Activated CD4-positive, alpha-beta T cell treated with anti-CD3 and anti-CD28 coated beads, Interleukin-2, amount 50 U/mL, for 16 hours (primary cell): Measurements from ENCODE around the gene SLC25A18.
A peak's percentile ranks its signal among the peaks of the same experiment; 100 is the strongest.
"Not testable (repeated sequence)": the region's sequence is repeated elsewhere in the genome, so short reads cannot be mapped to it uniquely, and the experiment has no call there.

Experiments used
- DNase-seq: peaks from one replicate; pipeline ENCODE4 v3.0.0-alpha.2; 2020

Gene SLC25A18

DNA sequence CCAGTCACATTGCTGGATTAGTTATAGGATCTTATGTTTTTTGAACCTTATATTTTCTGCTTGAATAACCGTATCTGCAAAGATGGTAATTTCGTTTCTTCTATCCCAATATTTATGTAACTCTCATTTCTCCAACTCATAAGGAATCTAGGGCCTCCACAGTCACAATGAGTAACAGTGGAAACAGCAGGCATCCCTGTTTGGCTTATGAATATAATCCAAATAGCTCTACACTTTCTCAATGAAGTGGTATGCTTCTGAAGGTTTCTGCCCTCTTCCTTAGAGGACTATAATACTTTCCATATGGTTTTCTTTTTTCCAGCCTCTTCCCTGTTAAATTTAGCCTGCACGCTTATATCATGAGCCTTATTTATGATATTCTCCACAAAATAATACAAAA lies 48.8 kb downstream of the SLC25A18 start:
- no peak for DNase-seq

GRCh38 chr22:17613280-17613679 lies 50.0 kb downstream of the SLC25A18 start:
- no peak for DNase-seq

DNA sequence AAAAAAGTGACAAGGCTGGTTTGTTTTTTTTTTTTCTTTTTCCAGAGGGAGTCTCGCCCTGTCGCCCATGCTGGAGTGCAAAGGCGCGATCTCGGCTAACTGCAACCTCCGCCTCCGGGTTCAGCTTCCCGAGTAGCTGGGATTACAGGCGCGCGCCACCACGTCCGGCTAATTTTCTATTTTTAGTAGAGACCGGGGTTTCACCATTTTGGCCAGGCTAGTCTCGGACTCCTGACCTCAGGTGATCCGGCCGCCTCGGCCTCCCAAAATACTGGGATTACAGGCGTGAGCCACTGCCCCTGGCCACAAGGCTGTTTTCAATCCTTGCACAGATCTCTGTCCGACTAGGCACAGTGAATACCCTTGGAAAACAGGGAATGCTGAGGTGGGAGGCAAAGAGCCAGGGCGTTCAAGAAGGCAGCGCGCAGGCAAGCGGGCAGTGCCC lies 64.7 kb downstream of the SLC25A18 start:
- no peak for DNase-seq

DNA sequence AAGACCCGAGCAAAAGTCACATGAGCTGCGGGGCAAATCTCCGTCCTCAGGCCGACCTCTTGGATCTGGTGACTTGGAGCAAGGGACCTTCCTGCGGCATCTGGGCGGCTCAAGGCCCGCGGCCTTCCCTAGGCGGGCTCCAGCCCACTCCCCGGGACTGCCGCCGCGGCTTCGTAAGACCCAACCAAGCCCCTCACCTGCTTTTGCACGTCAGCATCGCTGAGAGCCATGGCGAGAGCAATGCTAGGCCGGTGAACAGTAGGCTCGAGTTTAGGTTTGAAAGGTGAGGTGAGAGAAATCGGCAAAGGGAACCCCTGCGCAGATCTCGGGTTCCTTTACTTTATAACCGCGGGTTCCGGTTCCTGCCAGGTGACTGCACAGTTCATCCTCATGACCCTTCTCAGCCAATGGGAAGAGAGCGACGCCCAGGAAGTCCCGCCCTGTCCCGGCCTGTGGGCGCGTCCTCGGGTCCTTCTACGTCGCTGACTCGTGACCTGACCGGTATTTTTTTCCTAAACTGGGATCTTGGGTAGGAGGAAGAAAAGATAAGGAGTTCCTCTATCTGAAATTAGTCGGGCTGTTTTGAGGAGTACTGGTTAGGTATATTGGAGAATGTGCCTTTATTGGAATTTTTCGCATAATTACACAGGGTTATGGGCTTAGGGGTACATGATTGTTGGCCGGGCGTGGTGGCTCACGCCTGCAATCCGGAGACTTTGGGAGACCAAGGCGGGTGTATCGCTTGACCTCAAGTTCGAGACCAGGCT lies 65.3 kb downstream of the SLC25A18 start, which contains the start of gene ATP6V1E1:
Gene ATP6V1E1, minus strand, starts transcription at position 344 of the 767 bp plus-strand sequence. Its CDS starts 114 bp downstream, at position 230.
- DNase-seq = peak; percentile 98

GRCh38 chr22:17629173-17629489 lies 65.8 kb downstream of the SLC25A18 start:
- no peak for DNase-seq

DNA sequence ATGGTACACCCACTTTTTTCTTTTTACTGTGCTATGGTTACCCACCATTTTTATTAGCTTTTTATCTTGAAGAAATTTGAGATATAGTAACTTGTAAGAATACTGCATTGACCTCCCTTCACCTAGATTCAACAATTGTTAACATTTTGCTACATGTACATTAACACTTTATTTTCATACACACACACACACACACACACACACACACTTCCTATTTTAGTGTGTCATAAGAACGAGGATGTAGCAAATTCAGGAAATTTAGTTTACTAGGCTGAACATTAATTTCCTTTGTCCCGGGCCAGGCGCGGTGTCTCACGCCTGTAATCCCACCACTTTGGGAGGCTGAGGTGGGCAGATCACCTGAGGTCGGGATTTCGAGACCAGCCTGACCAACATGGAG lies 66.3 kb downstream of the SLC25A18 start:
- DNase-seq = no peak

DNA sequence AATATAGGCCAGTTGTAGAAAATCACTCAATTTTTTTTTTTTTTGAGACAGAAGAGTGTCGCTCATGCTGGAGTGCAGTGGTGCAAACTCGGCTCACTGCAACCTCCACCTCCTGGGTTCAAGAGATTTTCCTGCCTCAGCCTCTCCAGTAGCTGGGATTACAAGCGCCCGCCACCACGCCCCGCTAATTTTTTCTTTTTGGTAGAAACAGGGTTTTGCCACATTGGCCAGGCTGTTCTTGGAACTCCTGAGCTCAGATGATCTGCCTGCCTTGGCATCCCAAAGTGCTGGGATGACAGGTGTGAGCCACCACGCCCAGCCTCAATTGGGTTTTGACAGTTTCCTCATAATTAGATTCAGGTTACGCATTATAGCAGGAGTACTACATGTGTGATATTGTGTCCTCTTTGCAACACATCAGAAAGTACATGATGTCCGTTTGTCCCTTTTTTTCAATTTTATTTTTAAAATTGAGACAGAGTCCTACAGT lies 67.8 kb downstream of the SLC25A18 start:
- no peak for DNase-seq

GRCh38 chr22:17633217-17633997 lies 70.1 kb downstream of the SLC25A18 start:
- no peak for DNase-seq

GRCh38 chr22:17633998-17634323 lies 70.7 kb downstream of the SLC25A18 start:
- no peak for DNase-seq

DNA sequence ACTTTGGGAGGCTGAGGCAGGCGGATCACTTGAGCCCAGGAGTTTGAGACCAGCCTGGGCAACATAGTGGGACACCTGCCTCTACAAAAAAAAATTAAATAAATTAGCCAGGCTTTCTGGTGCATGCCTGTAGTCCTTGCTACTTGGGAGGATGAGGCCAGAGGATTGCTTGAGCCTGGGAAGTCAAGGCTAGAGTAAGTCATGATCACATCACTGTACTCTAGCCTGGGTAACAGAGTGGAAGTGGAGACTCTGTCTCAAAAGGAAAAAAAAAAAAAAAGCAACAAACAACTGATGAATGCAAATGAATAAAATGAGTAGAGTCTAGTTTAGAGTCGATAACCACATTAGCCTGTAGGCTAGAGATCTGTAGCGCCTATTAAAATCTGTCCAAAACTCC lies 71.4 kb downstream of the SLC25A18 start:
- DNase-seq = no peak

DNA sequence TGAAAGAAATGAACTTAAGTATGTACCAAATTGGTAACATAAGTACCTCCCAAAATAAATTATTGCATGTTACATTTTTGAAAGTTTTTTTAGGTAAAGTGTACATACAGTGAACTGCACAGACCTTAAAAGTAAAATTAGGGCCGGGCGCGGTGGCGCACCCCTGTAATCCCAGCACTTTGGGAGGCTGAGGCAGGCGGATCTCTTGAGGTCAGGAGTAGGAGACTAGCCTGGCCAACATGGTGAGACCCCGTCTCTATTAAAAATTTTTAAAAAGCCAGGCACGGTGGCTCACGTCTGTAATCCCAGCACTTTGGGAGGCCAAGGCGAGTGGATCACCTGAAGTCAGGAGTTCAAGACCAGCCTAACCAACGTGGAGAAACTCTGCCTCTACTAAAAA lies 73.6 kb downstream of the SLC25A18 start:
- not testable (repeated sequence) for DNase-seq

DNA sequence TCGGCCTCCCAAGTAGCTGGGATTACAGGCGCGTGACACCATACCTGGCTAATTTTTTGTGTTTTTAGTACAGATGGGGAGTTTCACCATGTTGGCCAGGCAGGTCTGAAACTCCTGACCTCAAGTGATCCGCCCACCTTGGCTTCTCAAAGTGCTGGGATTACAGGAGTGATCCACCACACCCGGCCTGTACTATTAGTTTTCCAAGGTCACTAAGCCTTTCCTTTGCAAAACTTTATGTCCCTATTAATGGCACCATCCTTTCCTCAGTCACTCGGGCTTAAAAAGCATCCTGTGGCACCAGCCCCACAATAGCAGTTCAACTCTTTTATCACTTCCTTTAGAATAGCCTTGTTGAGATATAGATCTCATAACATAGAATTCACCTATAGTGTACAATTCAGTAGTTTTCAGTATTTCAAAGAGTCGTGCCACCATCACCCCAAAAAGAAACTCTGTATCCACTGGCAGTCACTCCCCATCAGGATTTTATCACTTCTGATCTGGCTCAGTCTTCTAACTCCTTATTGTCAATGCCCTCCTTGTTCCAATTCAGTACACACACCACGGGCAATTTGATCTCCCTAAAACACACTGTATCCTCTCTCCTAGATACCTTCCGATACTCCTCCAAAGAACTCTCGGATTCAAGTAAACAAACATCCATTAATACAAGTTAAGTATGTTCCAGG lies 74.3 kb downstream of the SLC25A18 start:
- DNase-seq = no peak

GRCh38 chr22:17638182-17638431 lies 74.8 kb downstream of the SLC25A18 start:
- DNase-seq = no peak

DNA sequence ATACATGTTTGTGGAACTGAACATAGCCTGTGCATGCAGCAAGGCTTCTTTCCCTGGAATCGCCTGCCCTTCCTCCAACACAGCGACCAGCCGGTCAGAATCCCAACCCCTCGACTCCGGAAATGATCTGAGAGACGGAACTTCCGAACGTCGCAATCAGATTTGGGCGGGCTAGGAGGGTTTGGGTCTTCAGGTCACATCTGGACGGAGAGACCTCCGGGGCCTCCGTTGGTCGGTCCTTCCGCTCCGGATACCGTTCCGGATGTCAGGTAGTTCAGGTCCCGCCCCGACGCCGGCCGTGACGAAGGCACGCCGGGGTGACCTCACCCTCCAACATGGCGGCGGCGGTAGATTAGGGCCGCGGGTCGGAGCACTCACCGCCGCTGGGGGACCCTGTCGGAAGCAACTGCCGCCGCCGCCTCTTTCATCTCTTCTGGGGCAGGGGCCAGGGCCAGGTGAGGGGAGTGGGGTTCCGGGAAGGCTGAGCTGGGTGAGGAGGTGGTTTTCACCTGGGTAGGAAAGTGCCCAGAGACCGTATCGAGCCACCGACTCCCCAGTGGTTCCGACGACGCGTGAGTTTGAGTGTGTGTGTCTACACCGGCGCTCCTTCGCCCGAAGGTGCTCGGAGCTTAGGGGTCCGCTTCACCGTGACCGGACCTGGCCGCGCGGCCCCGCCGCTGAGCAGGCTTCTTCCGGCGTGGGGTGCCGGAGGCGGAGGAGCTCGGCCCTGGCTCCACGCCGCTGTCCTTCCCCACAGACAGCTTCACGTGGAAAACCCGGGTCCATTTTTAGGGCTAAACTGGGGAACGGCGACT lies 75.3 kb downstream of the SLC25A18 start, which contains the start of gene BCL2L13:
Gene BCL2L13, plus strand, starts transcription at position 326 of the 815 bp plus-strand sequence. CDS start 16,955 bp downstream, outside the sequence.
- DNase-seq = peak; percentile 95

- DNase-seq = peak; percentile 27
Measured at GRCh38 chr22:17639247-17639741, 76.0 kb downstream of the SLC25A18 start.
